SK-N-SH (cell line): ENCODE measurements around the gene BCL6B.

Experiments used
- CTCF ChIP-seq: fragments of 200-600 bp; sonication (generic); IDR thresholded peaks from 2 replicates; pipeline ENCODE4 v1.6.1; 2017; ENCODE audit warnings: antibody characterized with exemption, mild to moderate bottlenecking, moderate library complexity
- EZH2phosphoT487 ChIP-seq: fragments of 200-600 bp; sonication (generic); IDR thresholded peaks from 2 replicates; pipeline ENCODE4 v1.6.1; 2017; ENCODE audit warnings: low read depth, mixed run types, mild to moderate bottlenecking, antibody characterized with exemption, moderate library complexity, borderline replicate concordance
- MXI1 ChIP-seq: IDR thresholded peaks from 2 replicates; pipeline ENCODE4 v1.6.1; 2012; ENCODE audit warnings: mild to moderate bottlenecking, low read depth, low read length, improper control_type of control experiment
- POLR2AphosphoS5 ChIP-seq: IDR thresholded peaks from 2 replicates; pipeline ENCODE4 v1.6.1; 2012; ENCODE audit warnings: low read depth, low read length
- YY1 ChIP-seq: IDR thresholded peaks from 2 replicates; pipeline ENCODE4 v1.4.0; 2012; ENCODE audit warnings: low read depth, mild to moderate bottlenecking
- TF ChIP-seq, protein P1 (sequence below): IDR thresholded peaks from 2 replicates; pipeline ENCODE4 v1.4.0; 2012; ENCODE audit warnings: low read depth, borderline replicate concordance

GRCh38 chr17:7024402-7024785, 1.5 kb downstream of the BCL6B start:
- TF ChIP-seq MXI1: no peak
- no peak for TF ChIP-seq CTCF
- no peak for TF ChIP-seq EZH2phosphoT487
- no peak for TF ChIP-seq YY1
- TF ChIP-seq POLR2AphosphoS5: no peak
- TF ChIP-seq, protein P1, sequence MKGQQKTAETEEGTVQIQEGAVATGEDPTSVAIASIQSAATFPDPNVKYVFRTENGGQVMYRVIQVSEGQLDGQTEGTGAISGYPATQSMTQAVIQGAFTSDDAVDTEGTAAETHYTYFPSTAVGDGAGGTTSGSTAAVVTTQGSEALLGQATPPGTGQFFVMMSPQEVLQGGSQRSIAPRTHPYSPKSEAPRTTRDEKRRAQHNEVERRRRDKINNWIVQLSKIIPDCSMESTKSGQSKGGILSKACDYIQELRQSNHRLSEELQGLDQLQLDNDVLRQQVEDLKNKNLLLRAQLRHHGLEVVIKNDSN: no peak
